CD4-positive, alpha-beta T cell treated with Interleukin-21 for 1 hour (primary cell): ENCODE measurements around the gene C15orf39.
"Not testable (repeated sequence)": the region's sequence is repeated elsewhere in the genome, so short reads cannot be mapped to it uniquely, and the experiment has no call there.

Source experiments
- DNase-seq: peaks from one replicate; pipeline ENCODE4 v3.0.0-alpha.2; 2020

C15orf39 gene

GRCh38 chr15:75213212-75213767, 11.6 kb downstream of the C15orf39 start:
- no peak for DNase-seq

GRCh38 chr15:75213768-75214221, 12.1 kb downstream of the C15orf39 start:
- DNase-seq, result no peak

- no peak for DNase-seq
These were observed 12.8 kb downstream of the C15orf39 start for GRCh38 chr15:75214293-75215096.

GRCh38 chr15:75215107-75216004, 13.7 kb downstream of the C15orf39 start:
- DNase-seq, result no peak

GRCh38 chr15:75217012-75217411, 15.3 kb downstream of the C15orf39 start:
- no peak for DNase-seq

GRCh38 chr15:75217574-75217973, 15.9 kb downstream of the C15orf39 start:
- DNase-seq, result not testable (repeated sequence)

GRCh38 chr15:75219507-75219929, 17.8 kb downstream of the C15orf39 start:
- DNase-seq, result not testable (repeated sequence)

- DNase-seq, result no peak
These were observed 22.0 kb downstream of the C15orf39 start for GRCh38 chr15:75223688-75224087.

GRCh38 chr15:75224281-75224680, 22.6 kb downstream of the C15orf39 start:
- no peak for DNase-seq

- DNase-seq, result not testable (repeated sequence)
These were observed 23.6 kb downstream of the C15orf39 start for GRCh38 chr15:75225102-75225836.

GRCh38 chr15:75225951-75226732, 24.5 kb downstream of the C15orf39 start:
- DNase-seq, result no peak

GRCh38 chr15:75227112-75227511, 25.4 kb downstream of the C15orf39 start:
- not testable (repeated sequence) for DNase-seq

- DNase-seq, result no peak
These were observed 26.1 kb downstream of the C15orf39 start for GRCh38 chr15:75227663-75228280.

GRCh38 chr15:75228787-75229186, 27.1 kb downstream of the C15orf39 start:
- no peak for DNase-seq

- no peak for DNase-seq
These were observed 27.7 kb downstream of the C15orf39 start for GRCh38 chr15:75229191-75230015.

GRCh38 chr15:75230016-75230343, 28.3 kb downstream of the C15orf39 start:
- no peak for DNase-seq

- DNase-seq, result no peak
These were observed 29.1 kb downstream of the C15orf39 start for GRCh38 chr15:75230551-75231371.

GRCh38 chr15:75231836-75232235, 30.2 kb downstream of the C15orf39 start:
- no peak for DNase-seq

GRCh38 chr15:75232252-75232813, 30.7 kb downstream of the C15orf39 start:
- no peak for DNase-seq
